GM19372 (cell line): ENCODE measurements around the gene PRR27.

Experiments used
- ATAC-seq: cut with Tn5 transposase; IDR thresholded peaks from one replicate; pipeline ENCODE4 v1.9.1; 2021; ENCODE audit warnings: mild to moderate bottlenecking, low read depth, moderate library complexity; ENCODE audit not compliant: unreplicated experiment

Gene PRR27

DNA sequence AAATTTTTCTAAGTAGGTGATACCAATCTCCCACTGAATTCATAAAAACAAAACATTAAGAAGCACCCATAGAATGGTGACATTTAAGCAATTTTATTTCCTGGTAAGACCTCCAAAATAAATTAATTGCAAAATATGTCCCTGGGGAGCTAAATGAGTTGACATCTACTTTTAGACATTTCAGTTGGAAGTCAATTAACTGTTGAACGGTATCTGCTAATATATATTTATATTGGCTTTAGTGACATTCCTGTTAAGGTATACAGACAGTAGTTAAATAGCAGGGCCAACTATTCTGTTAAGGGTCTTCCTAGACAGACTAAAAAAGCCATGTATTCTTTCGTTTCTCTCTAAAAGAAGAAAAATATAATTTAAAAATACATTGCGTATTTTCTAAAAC lies at the start of gene PRR27:
TSS of gene PRR27 (plus strand) at position 301 of the 400 bp plus-strand sequence. CDS start 139 bp downstream, outside the sequence.
- ATAC-seq: no peak

- no peak for ATAC-seq
Measured at GRCh38 chr4:70110917-70111316, 43.1 kb upstream of the PRR27 start.

DNA sequence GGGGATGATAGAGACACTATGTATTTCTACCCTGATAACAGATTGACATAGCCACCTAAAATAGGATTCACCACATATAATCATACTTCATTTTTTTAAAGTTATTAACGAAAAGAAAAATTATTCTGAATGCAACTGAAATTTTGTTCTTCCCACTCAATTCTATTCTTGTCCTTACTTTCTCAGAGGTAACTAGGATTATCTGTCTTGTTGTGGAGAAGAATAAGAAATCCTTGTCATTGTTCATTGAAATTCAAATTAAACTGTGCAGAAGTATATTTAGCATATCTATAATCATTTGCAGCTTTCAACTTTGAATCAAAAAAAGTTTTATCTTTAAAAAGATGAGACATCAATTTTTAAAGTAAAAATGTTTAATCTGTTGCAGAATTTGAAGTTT lies 40.4 kb upstream of the PRR27 start:
- no peak for ATAC-seq

GRCh38 chr4:70114096-70114495 lies 39.9 kb upstream of the PRR27 start:
- no peak for ATAC-seq

- no peak for ATAC-seq
Measured at GRCh38 chr4:70120323-70120722, 33.7 kb upstream of the PRR27 start.

DNA sequence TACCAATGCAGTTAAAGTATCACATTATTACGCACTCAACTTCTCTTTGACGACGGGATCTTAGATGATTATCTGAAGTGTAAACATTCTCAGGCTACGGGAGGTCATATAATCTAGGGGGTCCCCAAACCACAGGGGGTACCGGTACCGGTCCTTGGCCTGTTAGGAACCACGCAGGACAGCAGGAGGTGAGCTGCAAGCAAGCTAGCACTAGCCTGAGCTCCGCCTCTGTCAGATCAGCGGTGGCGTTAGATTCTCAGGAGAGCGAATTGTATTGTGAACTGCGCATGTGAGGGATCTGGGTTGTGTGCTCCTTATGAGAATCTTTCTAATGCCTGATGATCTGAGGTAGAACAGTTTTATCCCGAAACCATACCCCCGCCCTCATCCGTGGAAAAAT lies 20.6 kb upstream of the PRR27 start:
- no peak for ATAC-seq

DNA sequence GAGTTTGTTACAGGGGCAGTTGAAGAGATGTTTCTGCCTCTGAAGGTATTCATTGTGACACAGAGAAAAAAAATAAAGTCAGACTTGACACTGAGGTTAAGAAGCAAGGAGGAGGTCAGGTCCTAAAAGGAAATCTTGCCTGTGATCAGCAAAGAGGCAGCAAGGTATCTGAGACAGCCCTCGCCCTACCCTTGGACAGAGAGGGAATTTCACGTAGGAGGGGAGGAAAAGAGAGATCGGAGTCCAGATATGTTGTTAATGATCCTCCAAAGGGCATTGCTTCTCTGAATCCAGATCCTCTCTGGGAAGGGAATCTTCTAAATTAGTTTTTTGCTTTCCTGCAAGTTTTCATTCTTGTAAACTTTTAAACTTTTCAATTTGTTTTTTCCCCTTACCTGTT lies 15.3 kb upstream of the PRR27 start:
- ATAC-seq: no peak

DNA sequence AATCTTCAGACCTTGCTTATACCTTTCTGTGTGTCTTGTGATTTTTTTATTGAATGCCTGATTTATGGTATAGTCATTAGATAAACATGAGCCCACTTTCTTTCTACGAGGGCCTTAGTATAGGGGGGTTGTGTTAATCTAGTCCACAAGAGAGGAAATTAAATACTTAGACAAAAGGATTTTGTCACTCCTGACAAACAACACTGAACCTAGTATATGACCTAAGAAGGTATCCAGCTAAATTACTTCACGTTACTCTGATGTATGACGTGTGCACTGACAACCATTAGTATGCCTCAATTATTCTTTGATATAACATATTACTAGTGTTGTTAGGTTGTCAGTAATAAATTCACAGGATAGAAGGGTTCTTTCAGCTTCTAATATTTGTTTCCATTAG lies 2.8 kb upstream of the PRR27 start:
- no peak for ATAC-seq

DNA sequence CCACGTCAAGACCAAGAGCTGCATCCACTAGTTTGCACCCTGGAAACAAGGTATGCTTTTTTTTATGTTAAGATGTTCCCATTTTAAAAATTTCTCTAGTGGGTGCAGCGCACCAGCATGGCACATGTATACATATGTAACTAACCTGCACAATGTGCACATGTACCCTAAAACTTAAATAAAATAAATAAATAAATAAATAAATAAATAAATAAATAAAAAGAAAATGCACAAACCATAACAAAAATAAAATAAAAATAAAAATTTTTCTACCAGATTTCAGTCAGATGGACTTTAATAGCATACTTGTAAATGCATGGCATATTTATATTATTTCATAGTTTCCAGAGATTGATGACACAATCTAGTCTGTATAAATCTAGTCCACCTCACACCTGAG lies 1.9 kb upstream of the PRR27 start:
- no peak for ATAC-seq

DNA sequence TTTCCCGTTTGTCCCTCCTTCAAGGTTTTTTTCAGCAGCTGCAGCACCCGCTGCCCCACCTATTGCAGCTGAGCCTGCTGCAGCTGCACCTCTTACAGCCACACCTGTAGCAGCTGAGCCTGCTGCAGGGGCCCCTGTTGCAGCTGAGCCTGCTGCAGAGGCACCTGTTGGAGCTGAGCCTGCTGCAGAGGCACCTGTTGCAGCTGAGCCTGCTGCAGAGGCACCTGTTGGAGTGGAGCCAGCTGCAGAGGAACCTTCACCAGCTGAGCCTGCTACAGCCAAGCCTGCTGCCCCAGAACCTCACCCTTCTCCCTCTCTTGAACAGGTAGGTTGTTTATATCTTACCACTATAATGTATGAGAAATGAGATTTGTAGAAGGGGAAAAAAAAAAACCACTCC lies 4.5 kb downstream of the PRR27 start:
- ATAC-seq: no peak

GRCh38 chr4:70177090-70177489 lies 23.1 kb downstream of the PRR27 start:
- no peak for ATAC-seq

GRCh38 chr4:70178075-70178660 lies 24.1 kb downstream of the PRR27 start:
- no peak for ATAC-seq

DNA sequence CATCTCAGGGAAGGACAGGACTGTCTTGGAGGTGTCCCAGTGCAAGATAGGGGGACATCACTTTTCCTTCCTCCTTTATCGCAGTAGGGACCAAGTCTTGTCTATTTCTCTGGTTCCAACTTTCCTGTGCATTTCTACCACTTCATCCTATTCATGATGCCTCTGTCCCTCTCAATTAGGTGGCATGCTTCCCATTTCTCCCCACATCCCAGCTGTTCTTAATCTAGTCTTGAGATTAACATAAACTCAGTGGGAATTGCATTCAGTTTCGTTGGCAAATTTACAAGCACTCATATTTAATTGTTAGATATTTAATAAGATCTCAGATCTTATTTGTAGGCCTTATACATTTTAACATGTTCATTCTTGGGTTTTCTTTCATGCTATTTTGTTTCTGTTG lies 25.8 kb downstream of the PRR27 start:
- ATAC-seq: no peak

DNA sequence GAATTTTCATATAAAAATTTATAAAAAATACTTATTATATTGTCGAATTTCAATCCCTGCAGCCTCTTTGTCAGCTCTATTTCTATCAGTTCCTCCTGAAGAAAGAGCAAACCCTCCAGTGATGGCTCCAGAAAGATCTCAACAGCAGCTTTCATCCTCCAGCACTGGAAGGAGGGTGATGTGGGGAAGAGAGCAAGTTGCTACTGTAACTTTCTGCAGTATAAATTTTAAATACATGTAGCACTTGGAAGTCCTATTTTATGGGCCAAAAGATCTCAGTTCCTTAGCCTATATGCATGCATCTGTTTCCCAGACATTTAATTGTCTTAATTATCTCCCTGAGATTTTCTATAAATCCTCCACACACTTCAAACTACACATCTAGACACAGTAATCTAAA lies 27.8 kb downstream of the PRR27 start:
- no peak for ATAC-seq

DNA sequence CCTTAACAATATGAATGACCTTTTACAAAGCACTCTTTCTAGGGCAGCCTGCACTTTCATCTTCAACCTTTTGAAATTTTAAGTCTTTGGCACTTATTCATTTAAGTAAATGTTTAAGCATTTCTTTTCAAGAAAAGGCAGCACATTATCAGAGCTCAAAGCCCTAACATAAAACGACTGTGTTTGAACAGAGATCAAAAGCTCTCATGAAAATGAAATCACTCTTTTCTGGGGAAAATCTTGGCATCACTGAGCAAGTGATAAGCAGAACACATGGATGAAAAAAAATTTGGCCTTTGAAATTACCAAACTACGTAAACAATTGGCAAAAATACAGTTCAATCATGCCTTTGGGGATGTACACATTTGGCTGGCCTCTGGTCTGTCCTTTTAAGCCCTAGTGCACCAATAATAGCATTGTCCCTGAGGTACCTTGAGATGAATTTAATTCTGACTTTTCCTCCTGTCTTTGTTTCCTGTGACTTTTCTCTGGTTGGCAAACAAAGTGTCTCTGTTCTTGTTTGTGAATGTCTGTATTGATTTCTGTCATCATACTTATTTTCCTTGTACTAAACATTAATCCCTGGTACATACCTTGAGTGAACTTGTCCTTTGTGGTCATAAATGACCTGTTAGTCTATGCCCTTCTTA lies 28.6 kb downstream of the PRR27 start:
- no peak for ATAC-seq

- no peak for ATAC-seq
Measured at GRCh38 chr4:70183168-70183939, 29.3 kb downstream of the PRR27 start.

GRCh38 chr4:70183940-70184246 lies 29.9 kb downstream of the PRR27 start:
- no peak for ATAC-seq

GRCh38 chr4:70187216-70187615 lies 33.2 kb downstream of the PRR27 start:
- no peak for ATAC-seq

DNA sequence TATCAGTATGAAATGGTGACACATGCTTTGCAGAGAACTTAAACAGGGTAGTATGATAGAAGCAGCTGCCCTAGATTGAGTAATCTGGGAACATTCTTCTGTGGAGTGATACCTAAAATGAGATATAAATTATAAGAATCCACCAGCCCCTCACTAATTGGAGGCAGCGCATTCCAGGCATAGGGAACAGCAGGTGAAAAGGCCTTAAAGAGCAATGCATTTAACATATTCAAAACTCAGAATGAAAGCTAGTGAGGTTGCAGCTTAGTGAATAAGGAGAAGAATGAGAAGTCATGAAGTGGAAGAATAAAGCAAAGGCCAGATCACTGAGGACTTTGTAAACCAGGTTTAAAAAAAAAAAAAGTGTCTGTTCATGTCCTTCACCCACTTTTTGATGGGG lies 36.5 kb downstream of the PRR27 start:
- ATAC-seq: no peak

- no peak for ATAC-seq
Measured at GRCh38 chr4:70191647-70192046, 37.6 kb downstream of the PRR27 start.

GRCh38 chr4:70192895-70193294 lies 38.9 kb downstream of the PRR27 start:
- no peak for ATAC-seq

DNA sequence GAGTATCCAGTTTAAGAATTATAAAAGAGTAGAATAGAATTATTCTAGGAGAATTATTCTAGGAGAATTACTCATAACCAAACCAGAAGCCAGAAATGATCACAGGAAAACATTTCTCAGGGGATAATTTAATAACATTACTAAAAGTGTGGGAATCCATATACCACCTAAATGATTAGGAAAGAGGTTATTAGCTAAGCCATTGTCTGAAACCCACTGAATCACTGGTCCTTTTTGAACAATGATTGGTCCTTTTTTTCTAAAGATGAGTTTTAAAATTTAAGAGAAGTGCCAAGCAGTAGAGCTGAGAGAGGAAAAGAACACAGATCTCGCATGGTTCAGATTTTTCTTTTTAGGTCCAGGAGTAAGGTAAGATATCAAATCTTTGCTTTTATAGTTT lies 41.4 kb downstream of the PRR27 start, which contains the start of gene ODAM:
TSS of gene ODAM (plus strand) at position 301 of the 400 bp plus-strand sequence. CDS start 819 bp downstream, outside the sequence.
- no peak for ATAC-seq
